Stomach (tissue), 9 donors: ENCODE measurements around the gene ST6GALNAC3. TPM values are rescaled to one million over a fixed set of nuclear protein-coding genes. Genes with fewer than 3 reads are reported as not detected.

Experiments used
- DNase-seq, 2 donors: peaks; one replicate each; pipeline versions ENCODE4 v3.0.0 to v3.0.0-alpha.2; 2013 to 2019
- H3K27ac ChIP-seq, 5 donors: fragments of 200-600 bp in 4 of 5; sonication (generic) in 4 of 5; one replicate each; pipeline ENCODE4 v1.5.1; 2013 to 2019; ENCODE audit warnings: mild to moderate bottlenecking in 1 of 5, moderate library complexity in 1 of 5
- H3K27me3 ChIP-seq, 3 donors: fragments of 200-600 bp; sonication (generic); one replicate each; pipeline ENCODE4 v1.5.1; 2017 to 2019; ENCODE audit warnings: mixed run types in 1 of 3
- H3K36me3 ChIP-seq, 4 donors: fragments of 200-600 bp; sonication (generic); 1 replicate in 3 of 4; 2 replicates in 1 of 4; pipeline ENCODE4 v1.5.1; 2016 to 2019
- H3K4me1 ChIP-seq, 4 donors: fragments of 200-600 bp; sonication (generic); one replicate each; pipeline ENCODE4 v1.5.1; 2016 to 2019
- H3K4me3 ChIP-seq, 4 donors: fragments of 200-600 bp; sonication (generic) in 3 of 4; one replicate each; pipeline ENCODE4 v1.5.1; 2016 to 2019; ENCODE audit warnings: mild to moderate bottlenecking in 1 of 4
- H3K9me3 ChIP-seq, 4 donors: fragments of 200-600 bp; sonication (generic); one replicate each; pipeline ENCODE4 v1.5.1; 2016 to 2019
- EP300 ChIP-seq: sonication (generic); formaldehyde crosslinking; IDR thresholded peaks from one replicate; pipeline ENCODE4 v1.6.1; 2017; ENCODE audit warnings: antibody characterized with exemption
- POLR2A ChIP-seq, 4 donors: fragments of 450-650 bp; IDR thresholded peaks; one replicate each; pipeline ENCODE4 v1.6.1; 2016; ENCODE audit warnings: antibody characterized with exemption in 4 of 4, control low read depth in 2 of 4, mild to moderate bottlenecking in 1 of 4, moderate library complexity in 1 of 4
- POLR2AphosphoS5 ChIP-seq, 3 donors: sonication (generic); formaldehyde crosslinking; IDR thresholded peaks; one replicate each; pipeline ENCODE4 v1.6.1; 2016; ENCODE audit warnings: antibody characterized with exemption in 3 of 3
- WGBS, 5 donors: extraction: QIAGEN DNeasy Blood & Tissue Kit in 3 of 5; methylation state at CpG; one replicate each; pipeline versions ENCODE4 v1.1.5 to v1.1.7; 2013 to 2018; 5-methylcytosine and 5-hydroxymethylcytosine counted together
- intact Hi-C: fragments of 100-400 bp; cut with DNase I; formaldehyde crosslinking; loops from one replicate; pipeline ENCODE4 v1.15.1; 2023; ENCODE audit warnings: low total_unique reads
- polyA plus RNA-seq, 3 donors: library from polyadenylated mRNA; stranded (reverse); fragments of 200-250 nt; gene quantifications; one replicate each; pipeline ENCODE4 v1.2.3, GENCODE V29; 2013
- total RNA-seq, 5 donors: library from RNA; depleted of rRNA; stranded (reverse); fragments of >200 nt; gene quantifications; one replicate each; pipeline versions ENCODE4 v1.1.0 to v1.2.3, GENCODE V29; 2014 to 2016
- TF ChIP-seq, protein P1 (sequence below), 7 experiments: fragments of 450-650 bp in 4 of 7; fragments of 200-600 bp in 3 of 7; sonication (generic) in 3 of 7; IDR thresholded peaks; one replicate each; pipeline ENCODE4 v1.5.1; 2016 to 2019; ENCODE audit warnings: antibody characterized with exemption in 7 of 7, control low read depth in 2 of 7, mild to moderate bottlenecking in 1 of 7
- donor health status: healthy with polysubstance abuse.
- donor health status: Bipolar disorder and iron deficiency.
- donor health status: healthy.

The ST6GALNAC3 gene
- total and polyA plus RNA-seq, 8 donors: under 0.01 to 21.7 (median 1.2) TPM; not detected in 1

DNA sequence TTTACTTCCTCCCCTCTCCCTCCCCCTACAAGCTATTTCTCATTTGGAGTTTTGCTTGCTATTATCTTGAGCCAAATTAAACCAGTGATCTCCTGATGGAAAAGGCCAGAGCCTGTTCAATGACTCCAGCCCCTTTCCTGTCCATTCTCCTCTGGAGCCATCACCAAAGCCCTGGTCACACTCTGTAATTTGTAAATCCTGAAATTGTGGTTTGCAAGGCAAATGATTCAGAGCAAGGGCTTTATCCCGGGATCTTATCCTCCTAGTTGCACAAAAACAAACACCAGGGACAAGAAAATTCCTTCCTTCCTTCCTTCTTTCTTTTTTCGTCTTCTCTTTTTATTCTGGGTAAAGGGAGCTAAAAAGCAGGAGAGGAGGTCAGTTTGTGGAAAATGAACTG, 426.6 kb downstream of the ST6GALNAC3 start:
- no peak for DNase-seq
- WGBS, 5 donors: 25 to 42% (median 31%) methylated on average over 2 of the region's 2 CpGs
- Histone ChIP-seq H3K9me3 (no peaks in the 10 kb centered on the region), H3K27ac (no peak overlapping the region), H3K36me3 (no peaks in the 10 kb centered on the region), H3K4me1 (no peaks in the 10 kb centered on the region), H3K27me3 (no peaks in the 10 kb centered on the region), H3K4me3 (no peak overlapping the region)
- intact Hi-C loops: no loop called here
- TF ChIP-seq, protein P1, sequence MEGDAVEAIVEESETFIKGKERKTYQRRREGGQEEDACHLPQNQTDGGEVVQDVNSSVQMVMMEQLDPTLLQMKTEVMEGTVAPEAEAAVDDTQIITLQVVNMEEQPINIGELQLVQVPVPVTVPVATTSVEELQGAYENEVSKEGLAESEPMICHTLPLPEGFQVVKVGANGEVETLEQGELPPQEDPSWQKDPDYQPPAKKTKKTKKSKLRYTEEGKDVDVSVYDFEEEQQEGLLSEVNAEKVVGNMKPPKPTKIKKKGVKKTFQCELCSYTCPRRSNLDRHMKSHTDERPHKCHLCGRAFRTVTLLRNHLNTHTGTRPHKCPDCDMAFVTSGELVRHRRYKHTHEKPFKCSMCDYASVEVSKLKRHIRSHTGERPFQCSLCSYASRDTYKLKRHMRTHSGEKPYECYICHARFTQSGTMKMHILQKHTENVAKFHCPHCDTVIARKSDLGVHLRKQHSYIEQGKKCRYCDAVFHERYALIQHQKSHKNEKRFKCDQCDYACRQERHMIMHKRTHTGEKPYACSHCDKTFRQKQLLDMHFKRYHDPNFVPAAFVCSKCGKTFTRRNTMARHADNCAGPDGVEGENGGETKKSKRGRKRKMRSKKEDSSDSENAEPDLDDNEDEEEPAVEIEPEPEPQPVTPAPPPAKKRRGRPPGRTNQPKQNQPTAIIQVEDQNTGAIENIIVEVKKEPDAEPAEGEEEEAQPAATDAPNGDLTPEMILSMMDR (IDR thresholded peaks at IDR 0.05): no peak
- no peak for TF ChIP-seq POLR2AphosphoS5 (IDR thresholded peaks at IDR 0.05)
- no peak for TF ChIP-seq EP300
- no peak for TF ChIP-seq POLR2A (IDR thresholded peaks at IDR 0.05)

DNA sequence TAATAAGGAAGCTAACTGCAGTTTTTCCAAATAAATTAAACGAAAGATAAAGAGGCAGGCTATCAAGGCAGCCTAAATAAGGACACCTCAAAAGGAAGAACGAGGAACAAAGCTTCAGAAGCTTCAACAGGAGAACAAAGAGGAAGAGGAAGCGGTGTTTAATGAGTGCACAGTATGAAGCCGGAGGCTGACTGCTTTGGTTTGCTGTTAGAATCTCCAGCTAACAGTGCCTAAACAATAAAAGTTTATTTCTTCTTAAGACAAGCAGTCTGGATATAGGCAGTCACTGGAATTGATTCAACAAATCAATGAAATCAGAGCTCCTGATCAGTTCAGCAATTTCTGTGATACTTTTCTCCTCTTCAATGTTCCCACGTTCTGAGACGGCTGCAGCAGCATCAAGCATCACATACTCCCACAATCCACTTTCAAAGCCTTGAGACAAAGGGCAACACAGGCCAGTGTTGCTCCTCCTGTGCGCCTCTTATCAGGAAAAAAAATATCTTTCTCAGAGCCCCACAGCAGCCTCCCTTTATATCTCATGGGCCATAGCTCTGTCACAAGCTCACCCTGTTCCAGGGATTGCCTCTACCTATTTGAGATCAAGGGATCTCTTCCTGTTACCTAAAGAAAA, 427.2 kb downstream of the ST6GALNAC3 start:
- Histone ChIP-seq H3K27me3 (no peaks in the 10 kb centered on the region), H3K27ac (no peak overlapping the region), H3K4me3 (no peak overlapping the region), H3K9me3 (no peaks in the 10 kb centered on the region), H3K4me1 (no peaks in the 10 kb centered on the region), H3K36me3 (no peaks in the 10 kb centered on the region)
- 63 to 77% (median 70%) methylated on average over 7 of the region's 7 CpGs for WGBS, 5 donors
- no peak for TF ChIP-seq POLR2A (IDR thresholded peaks at IDR 0.05)
- TF ChIP-seq EP300: no peak
- TF ChIP-seq, protein P1 (IDR thresholded peaks at IDR 0.05): no peak
- no peak for TF ChIP-seq POLR2AphosphoS5 (IDR thresholded peaks at IDR 0.05)
- no peak for DNase-seq
- intact Hi-C loops: no loop called here

DNA sequence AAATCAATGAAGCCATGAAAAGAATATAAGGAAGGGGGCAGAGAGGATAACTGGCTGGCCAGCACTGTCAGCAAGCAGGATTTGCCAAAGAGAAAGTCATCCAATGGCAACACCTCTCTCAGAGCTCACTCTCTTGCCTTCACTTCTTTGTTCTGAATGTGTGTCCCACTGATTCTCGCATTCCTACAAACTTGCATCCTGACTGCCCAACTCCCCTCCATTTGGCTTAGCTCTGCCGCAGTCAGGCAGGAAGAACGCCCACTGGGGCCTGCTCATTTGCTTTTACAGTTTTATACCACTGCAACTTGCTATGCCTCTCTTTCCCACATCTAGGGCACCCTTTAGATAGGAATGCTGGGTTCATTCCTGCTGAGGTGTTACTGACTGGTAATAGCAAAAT, 428.6 kb downstream of the ST6GALNAC3 start:
- Histone ChIP-seq H3K4me1 (no peaks in the 10 kb centered on the region), H3K27me3 (no peaks in the 10 kb centered on the region), H3K36me3 (no peaks in the 10 kb centered on the region), H3K4me3 (no peak overlapping the region), H3K9me3 (no peaks in the 10 kb centered on the region), H3K27ac (no peak overlapping the region)
- WGBS, 5 donors: 89 to 100% (median 95%) methylated on average over 3 of the region's 3 CpGs
- TF ChIP-seq POLR2A (IDR thresholded peaks at IDR 0.05) (no peak), POLR2AphosphoS5 (IDR thresholded peaks at IDR 0.05) (no peak), EP300 (no peak)
- TF ChIP-seq, protein P1 (IDR thresholded peaks at IDR 0.05): no peak
- no peak for DNase-seq
- intact Hi-C loops: no loop called here

DNA sequence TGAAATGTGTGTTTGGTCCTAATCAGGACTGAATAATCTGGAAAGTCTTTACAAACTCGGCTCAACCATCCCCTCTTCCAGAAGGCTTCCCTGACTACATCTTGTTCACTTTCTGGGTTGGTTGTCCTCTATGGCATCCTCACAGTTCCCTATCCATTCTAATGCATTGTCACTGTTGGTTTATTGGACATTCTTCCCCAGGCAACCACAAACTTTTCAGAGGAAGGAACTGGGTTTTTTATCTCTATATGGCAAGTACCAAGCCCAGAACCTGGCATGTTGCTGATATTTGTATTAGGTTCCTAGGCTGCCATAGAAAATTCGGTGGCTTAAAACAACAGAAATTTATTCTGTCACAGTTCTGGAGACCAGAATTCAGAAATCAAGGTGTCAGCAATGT, 429.2 kb downstream of the ST6GALNAC3 start:
- TF ChIP-seq, protein P1 (IDR thresholded peaks at IDR 0.05): no peak
- TF ChIP-seq POLR2AphosphoS5 (IDR thresholded peaks at IDR 0.05) (no peak), POLR2A (IDR thresholded peaks at IDR 0.05) (no peak), EP300 (no peak)
- H3K4me3 ChIP-seq: no peak overlapping the region
- H3K27me3 ChIP-seq: no peaks in the 10 kb centered on the region
- intact Hi-C loops: no loop called here
- 53 to 71% (median 58%) methylated on average over 2 of the region's 2 CpGs for WGBS, 5 donors
- H3K9me3 ChIP-seq: no peaks in the 10 kb centered on the region
- H3K4me1 ChIP-seq: no peaks in the 10 kb centered on the region
- DNase-seq: no peak
- H3K27ac ChIP-seq: no peak overlapping the region
- no peaks in the 10 kb centered on the region for H3K36me3 ChIP-seq
